HEK293 (cell line): ENCODE results near the gene INTS15.

Experiments used
- CTCF ChIA-PET: fragments of 350-600 bp; formaldehyde crosslinking; extraction: SDS; loops from one replicate; lab custom pipeline; 2021; ENCODE audit warnings: antibody characterized with exemption; lab: Yijun Ruan, JAX
- POLR2A ChIA-PET: fragments of 300-600 bp; formaldehyde crosslinking; extraction: SDS; loops from one replicate; lab custom pipeline; 2020; ENCODE audit warnings: antibody characterized with exemption, inconsistent platforms; lab: Yijun Ruan, JAX
- H3K27ac ChIP-seq: fragments of 200-500 bp; sonication (Bioruptor generic); 2 replicates; pipeline ENCODE4 v1.5.1; 2014; ENCODE audit warnings: low read depth, low read length, control low read depth, inconsistent platforms; ENCODE audit errors: extremely low read depth
- H3K36me3 ChIP-seq, 2 experiments: fragments of 200-500 bp in 1 of 2; sonication (Bioruptor generic) in 1 of 2; 1 replicate in 1 of 2; 2 replicates in 1 of 2; pipeline ENCODE4 v1.5.1; 2014 to 2017; ENCODE audit warnings: inconsistent platforms in 2 of 2, low read length in 2 of 2; ENCODE audit not compliant: control insufficient read depth in 2 of 2, insufficient read depth in 1 of 2
- H3K4me1 ChIP-seq: fragments of 200-500 bp; sonication (Bioruptor generic); 2 replicates; pipeline ENCODE4 v1.5.1; 2014; ENCODE audit warnings: mild to moderate bottlenecking, low read length, inconsistent platforms; ENCODE audit not compliant: control insufficient read depth, insufficient read depth
- H3K4me3 ChIP-seq: 2 replicates; pipeline ENCODE4 v1.5.1; 2011; ENCODE audit warnings: low read depth, mild to moderate bottlenecking, control low read depth, low read length, moderate library complexity
- H3K9me3 ChIP-seq: fragments of 200-500 bp; sonication (Bioruptor generic); 2 replicates; pipeline ENCODE4 v1.5.1; 2014; ENCODE audit warnings: low read depth, low read length, inconsistent platforms; ENCODE audit not compliant: control insufficient read depth, insufficient read depth
- ZNF311 ChIP-seq: fragments of 450-650 bp; formaldehyde crosslinking; IDR thresholded peaks from 2 replicates; pipeline ENCODE4 v1.5.1; 2017; ENCODE audit warnings: missing biosample characterization, missing genetic modification characterization, borderline replicate concordance

The INTS15 gene

GRCh38 chr7:6656413-6656812 is 66.6 kb downstream of the INTS15 start:
- no peaks in the 10 kb centered on the region for H3K9me3 ChIP-seq
- peaks cover 0 to 33% of the 10 kb centered on the region in 2 experiments; a peak in 2 of 3 replicates for H3K36me3 ChIP-seq
- TF ChIP-seq ZNF311 (tag by site-specific recombination): no peak
- H3K27ac ChIP-seq: no peak overlapping the region
- no peak overlapping the region for H3K4me3 ChIP-seq
- H3K4me1 ChIP-seq: no peaks in the 10 kb centered on the region
- POLR2A ChIA-PET: interaction anchor here (0.6 to 0.7 kb wide), 2 partner anchors 24 to 48 kb away, joined by 4 to 5 read pairs; no protein-coding TSS in a partner anchor
- CTCF ChIA-PET: no interaction called here
